GM23338 (cell line): ENCODE results near the gene MYO9A.

Experiments used
- CREB1 ChIP-seq: fragments of 250-450 bp; sonication (Bioruptor Pico); IDR thresholded peaks from 2 replicates; pipeline ENCODE4 v1.5.0; 2020; ENCODE audit warnings: low read depth, mild to moderate bottlenecking, moderate library complexity
- CTCF ChIP-seq, 2 experiments: fragments of 200-600 bp in 1 of 2; sonication (generic) in 1 of 2; conservative IDR thresholded peaks; 2 replicates each; pipeline versions ENCODE4 v1.5.1 to v1.6.1; 2016 to 2017; ENCODE audit warnings: antibody characterized with exemption in 2 of 2, low read depth in 2 of 2, mild to moderate bottlenecking in 2 of 2, moderate library complexity in 1 of 2
- EZH2 ChIP-seq: fragments of 200-600 bp; sonication (generic); IDR thresholded peaks from one replicate; pipeline ENCODE4 v1.8.0; 2017; ENCODE audit warnings: antibody characterized with exemption, mild to moderate bottlenecking, low read depth; ENCODE audit not compliant: unreplicated experiment
- EZH2phosphoT487 ChIP-seq: fragments of 200-600 bp; sonication (generic); IDR thresholded peaks from one replicate; pipeline ENCODE4 v1.8.1; 2018; ENCODE audit warnings: antibody characterized with exemption; ENCODE audit not compliant: unreplicated experiment
- JUNB ChIP-seq: IDR thresholded peaks from one replicate; pipeline ENCODE4 v1.6.1; 2016; ENCODE audit warnings: antibody characterized with exemption; ENCODE audit not compliant: unreplicated experiment
- NANOG ChIP-seq: IDR thresholded peaks from 2 replicates; pipeline ENCODE4 v1.6.1; 2016; ENCODE audit warnings: antibody characterized with exemption, borderline replicate concordance
- POLR2AphosphoS5 ChIP-seq: IDR thresholded peaks from 2 replicates; pipeline ENCODE4 v1.6.1; 2016; ENCODE audit warnings: antibody characterized with exemption, low read depth
- REST ChIP-seq: IDR thresholded peaks from one replicate; pipeline ENCODE4 v1.6.1; 2018; ENCODE audit warnings: antibody characterized with exemption; ENCODE audit not compliant: unreplicated experiment
- STAT1 ChIP-seq: IDR thresholded peaks from one replicate; pipeline ENCODE4 v1.6.1; 2016; ENCODE audit warnings: antibody characterized with exemption; ENCODE audit not compliant: unreplicated experiment
- ZNF114 ChIP-seq: fragments of 250-450 bp; sonication (Bioruptor Pico); IDR thresholded peaks from 2 replicates; pipeline ENCODE4 v1.5.0; 2020; ENCODE audit warnings: mild to moderate bottlenecking, moderate library complexity
- ZNF331 ChIP-seq: fragments of 250-450 bp; sonication (Bioruptor Pico); IDR thresholded peaks from 2 replicates; pipeline ENCODE4 v1.5.0; 2020; ENCODE audit warnings: low read depth, mild to moderate bottlenecking, moderate library complexity
- TF ChIP-seq, protein P1 (sequence below): IDR thresholded peaks from 2 replicates; pipeline ENCODE4 v1.6.1; 2016; ENCODE audit warnings: antibody characterized with exemption

DNA sequence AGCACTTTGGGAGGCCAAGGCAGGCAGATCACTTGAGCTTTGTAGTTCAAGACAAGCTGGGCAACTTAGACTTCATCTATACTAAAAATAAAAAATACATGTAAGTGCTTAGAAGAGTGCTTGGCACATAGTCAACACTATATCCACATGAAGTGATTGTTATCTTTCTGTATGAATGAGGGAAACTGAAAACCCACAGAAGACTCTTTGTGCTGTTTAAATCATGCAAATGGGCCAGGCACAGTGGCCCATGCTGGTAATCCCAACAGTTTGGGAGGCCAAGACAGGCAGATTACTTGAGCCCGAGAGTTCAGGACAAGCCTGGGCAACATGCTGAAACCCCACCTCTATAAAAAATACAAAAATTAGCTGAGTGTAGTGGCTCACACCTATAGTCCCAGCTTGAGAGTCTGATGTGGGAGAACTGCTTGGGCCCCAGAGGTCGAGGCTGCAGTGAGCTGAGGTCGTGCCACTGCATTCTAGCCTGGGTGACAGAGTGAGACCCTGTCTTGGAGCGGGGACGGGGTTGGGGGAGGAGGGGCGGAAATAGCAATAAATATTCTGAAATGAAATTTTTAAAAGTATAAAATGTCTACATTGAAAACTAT, 177.9 kb downstream of the MYO9A start:
- TF ChIP-seq CTCF (conservative IDR thresholded peaks at IDR 0.05; ENCODE audit: low read depth in 2 of 2): no peak
- no peak for TF ChIP-seq POLR2AphosphoS5
- TF ChIP-seq EZH2phosphoT487: no peak
- no peak for TF ChIP-seq EZH2
- no peak for TF ChIP-seq REST
- TF ChIP-seq, protein P1, sequence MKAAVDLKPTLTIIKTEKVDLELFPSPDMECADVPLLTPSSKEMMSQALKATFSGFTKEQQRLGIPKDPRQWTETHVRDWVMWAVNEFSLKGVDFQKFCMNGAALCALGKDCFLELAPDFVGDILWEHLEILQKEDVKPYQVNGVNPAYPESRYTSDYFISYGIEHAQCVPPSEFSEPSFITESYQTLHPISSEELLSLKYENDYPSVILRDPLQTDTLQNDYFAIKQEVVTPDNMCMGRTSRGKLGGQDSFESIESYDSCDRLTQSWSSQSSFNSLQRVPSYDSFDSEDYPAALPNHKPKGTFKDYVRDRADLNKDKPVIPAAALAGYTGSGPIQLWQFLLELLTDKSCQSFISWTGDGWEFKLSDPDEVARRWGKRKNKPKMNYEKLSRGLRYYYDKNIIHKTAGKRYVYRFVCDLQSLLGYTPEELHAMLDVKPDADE: no peak
- no peak for TF ChIP-seq ZNF331 (CRISPR knock-in tag)
- TF ChIP-seq CREB1 (CRISPR knock-in tag): no peak
- TF ChIP-seq ZNF114: no peak
- TF ChIP-seq JUNB: no peak
- no peak for TF ChIP-seq NANOG
- no peak for TF ChIP-seq STAT1
